ENCODE measurements around the gene EDN2.

The EDN2 gene

GRCh38 chr1:41435570-41436178, 48.8 kb downstream of the EDN2 start:
- DNase-seq = no peak

- no peak for DNase-seq
These were observed 49.6 kb downstream of the EDN2 start for GRCh38 chr1:41434748-41435449.

GRCh38 chr1:41434306-41434705, 50.2 kb downstream of the EDN2 start:
- DNase-seq = no peak

GRCh38 chr1:41433501-41433900, 51.0 kb downstream of the EDN2 start:
- DNase-seq = no peak

- peak in 13 of 14 donors; percentile 23 to 95 (median 76) for DNase-seq
These were observed 51.8 kb downstream of the EDN2 start for GRCh38 chr1:41432481-41433280.

GRCh38 chr1:41431490-41432350, 52.8 kb downstream of the EDN2 start:
- DNase-seq = peak in 1 of 14 donors; percentile 4

- no peak for DNase-seq
These were observed 53.9 kb downstream of the EDN2 start for GRCh38 chr1:41430582-41430981.

GRCh38 chr1:41430069-41430468, 54.4 kb downstream of the EDN2 start:
- no peak for DNase-seq

- no peak for DNase-seq
These were observed 54.8 kb downstream of the EDN2 start for GRCh38 chr1:41429641-41430035.

Measured in C1 segment of cervical spinal cord (tissue), 14 donors.